OCI-LY1 (cell line): ENCODE results near the gene DUOX1.

Experiments used
- H2AFZ ChIP-seq: fragments of 200-600 bp; sonication (generic), shearing (Covaris generic); 2 replicates; pipeline ENCODE4 v1.6.0; 2014; ENCODE audit warnings: antibody characterized with exemption, mild to moderate bottlenecking, low read length
- H3F3A ChIP-seq: fragments of 200-600 bp; sonication (generic), shearing (Covaris generic); 2 replicates; pipeline ENCODE4 v1.6.0; 2014; ENCODE audit warnings: mild to moderate bottlenecking, antibody characterized with exemption, low read length, moderate library complexity; ENCODE audit not compliant: insufficient read depth
- H3K27ac ChIP-seq: fragments of 200-600 bp; sonication (generic); 2 replicates; pipeline ENCODE4 v1.5.1; 2014; ENCODE audit warnings: low read length, mixed run types, mild to moderate bottlenecking, low read depth; ENCODE audit not compliant: poor library complexity, severe bottlenecking
- H3K27me3 ChIP-seq: fragments of 200-600 bp; sonication (generic); 2 replicates; pipeline ENCODE4 v1.6.0; 2014; ENCODE audit warnings: antibody characterized with exemption, mild to moderate bottlenecking, low read length, moderate library complexity; ENCODE audit not compliant: insufficient read depth
- H3K36me3 ChIP-seq: fragments of 200-600 bp; sonication (generic); 2 replicates; pipeline ENCODE4 v1.6.1; 2014; ENCODE audit warnings: mild to moderate bottlenecking, antibody characterized with exemption, low read length, moderate library complexity, mixed read lengths; ENCODE audit not compliant: insufficient read depth
- H3K4me1 ChIP-seq: fragments of 200-600 bp; sonication (generic); 2 replicates; pipeline ENCODE4 v1.5.1; 2014; ENCODE audit warnings: mild to moderate bottlenecking, low read length, moderate library complexity; ENCODE audit not compliant: insufficient read depth, severe bottlenecking
- H3K4me2 ChIP-seq: fragments of 200-600 bp; sonication (generic), shearing (Covaris generic); 2 replicates; pipeline ENCODE4 v1.6.1; 2014; ENCODE audit warnings: low read length
- H3K4me3 ChIP-seq: fragments of 200-600 bp; sonication (generic); 2 replicates; pipeline ENCODE4 v1.5.1; 2014; ENCODE audit warnings: low read length, low read depth, mild to moderate bottlenecking, mixed read lengths; ENCODE audit not compliant: poor library complexity, severe bottlenecking
- H3K79me2 ChIP-seq: fragments of 200-600 bp; shearing (Covaris generic); 2 replicates; pipeline ENCODE4 v1.6.1; 2016; ENCODE audit warnings: mixed run types, low read length, mixed read lengths; ENCODE audit not compliant: insufficient read depth
- H3K9ac ChIP-seq: fragments of 200-600 bp; sonication (generic), shearing (Covaris generic); 2 replicates; pipeline ENCODE4 v1.6.1; 2014; ENCODE audit warnings: mild to moderate bottlenecking, low read length, mixed read lengths
- H3K9me2 ChIP-seq: fragments of 200-600 bp; sonication (generic), shearing (Covaris generic); 2 replicates; pipeline ENCODE4 v1.6.1; 2014; ENCODE audit warnings: low read depth, mild to moderate bottlenecking, low read length, mixed read lengths
- H3K9me3 ChIP-seq: fragments of 200-600 bp; shearing (Covaris generic); 2 replicates; pipeline ENCODE4 v1.6.1; 2014; ENCODE audit warnings: low read length, mixed read lengths
- H4K20me1 ChIP-seq: fragments of 200-600 bp; sonication (generic), shearing (Covaris generic); 2 replicates; pipeline ENCODE4 v1.6.0; 2016; ENCODE audit warnings: mild to moderate bottlenecking, low read length; ENCODE audit not compliant: insufficient read depth
- EZH2 ChIP-seq: fragments of 200-600 bp; sonication (generic), shearing (Covaris generic); IDR thresholded peaks from 2 replicates; pipeline ENCODE4 v1.8.0; 2017; ENCODE audit warnings: borderline replicate concordance, mixed run types, mild to moderate bottlenecking, antibody characterized with exemption, low read length, moderate library complexity, mixed read lengths
- TF ChIP-seq, protein P1 (sequence below): fragments of 200-600 bp; sonication (generic), shearing (Covaris generic); IDR thresholded peaks from 2 replicates; pipeline ENCODE4 v1.5.1; 2017; ENCODE audit warnings: mild to moderate bottlenecking, antibody characterized with exemption, low read length, moderate library complexity, mixed read lengths

The DUOX1 gene

DNA sequence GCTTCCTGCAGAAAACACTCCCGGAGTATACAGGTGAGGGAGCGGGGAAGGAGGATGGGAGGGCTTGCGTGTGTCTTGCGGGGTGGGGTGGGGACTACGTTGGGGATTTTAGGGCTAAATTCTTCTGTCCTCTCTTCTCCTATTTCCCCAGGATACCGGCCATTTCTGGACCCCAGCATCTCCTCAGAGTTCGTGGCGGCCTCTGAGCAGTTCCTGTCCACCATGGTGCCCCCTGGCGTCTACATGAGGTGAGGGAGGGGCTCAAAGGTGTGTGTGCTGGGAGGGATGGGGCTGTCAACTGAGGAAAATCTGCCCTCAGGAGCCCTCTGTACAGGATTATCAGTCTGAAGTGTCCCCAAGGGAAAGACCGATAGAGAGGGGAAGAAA, 6.6 kb downstream of the DUOX1 start:
- Histone ChIP-seq H3K4me2 (no peak overlapping the region), H3K27ac (no peak overlapping the region), H3K4me1 (no peaks in the 10 kb centered on the region), H3K79me2 (no peaks in the 10 kb centered on the region), H3K9me3 (no peaks in the 10 kb centered on the region), H3K36me3 (no peaks in the 10 kb centered on the region), H3K27me3 (peaks cover 4% of the 10 kb centered on the region; the same call in 1 of the 2 replicates), H4K20me1 (no peaks in the 10 kb centered on the region), H3K9me2 (no peaks in the 10 kb centered on the region), H2AFZ (no peak overlapping the region), H3K4me3 (no peak overlapping the region), H3K9ac (no peak overlapping the region), H3F3A (no peaks in the 10 kb centered on the region)
- no peak for TF ChIP-seq EZH2
- TF ChIP-seq, protein P1, sequence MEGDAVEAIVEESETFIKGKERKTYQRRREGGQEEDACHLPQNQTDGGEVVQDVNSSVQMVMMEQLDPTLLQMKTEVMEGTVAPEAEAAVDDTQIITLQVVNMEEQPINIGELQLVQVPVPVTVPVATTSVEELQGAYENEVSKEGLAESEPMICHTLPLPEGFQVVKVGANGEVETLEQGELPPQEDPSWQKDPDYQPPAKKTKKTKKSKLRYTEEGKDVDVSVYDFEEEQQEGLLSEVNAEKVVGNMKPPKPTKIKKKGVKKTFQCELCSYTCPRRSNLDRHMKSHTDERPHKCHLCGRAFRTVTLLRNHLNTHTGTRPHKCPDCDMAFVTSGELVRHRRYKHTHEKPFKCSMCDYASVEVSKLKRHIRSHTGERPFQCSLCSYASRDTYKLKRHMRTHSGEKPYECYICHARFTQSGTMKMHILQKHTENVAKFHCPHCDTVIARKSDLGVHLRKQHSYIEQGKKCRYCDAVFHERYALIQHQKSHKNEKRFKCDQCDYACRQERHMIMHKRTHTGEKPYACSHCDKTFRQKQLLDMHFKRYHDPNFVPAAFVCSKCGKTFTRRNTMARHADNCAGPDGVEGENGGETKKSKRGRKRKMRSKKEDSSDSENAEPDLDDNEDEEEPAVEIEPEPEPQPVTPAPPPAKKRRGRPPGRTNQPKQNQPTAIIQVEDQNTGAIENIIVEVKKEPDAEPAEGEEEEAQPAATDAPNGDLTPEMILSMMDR: peak; percentile 39; the same call in 1 of the 2 replicates

DNA sequence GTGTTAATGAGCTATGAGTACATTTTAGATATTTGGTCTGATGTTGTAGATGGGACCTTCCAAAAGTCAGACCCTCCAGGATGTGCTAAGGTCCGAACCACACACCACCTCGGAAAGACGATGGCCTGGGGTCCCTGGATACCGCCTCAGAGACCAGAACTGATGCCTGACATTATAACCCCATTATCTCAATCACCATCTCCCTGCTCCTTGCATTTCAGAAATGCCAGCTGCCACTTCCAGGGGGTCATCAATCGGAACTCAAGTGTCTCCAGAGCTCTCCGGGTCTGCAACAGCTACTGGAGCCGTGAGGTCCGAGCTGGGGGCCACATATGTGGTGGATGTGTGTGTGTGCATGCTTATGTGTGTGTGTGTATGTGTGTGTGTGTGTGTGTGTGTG, 7.9 kb downstream of the DUOX1 start:
- Histone ChIP-seq H3K27me3 (peaks cover 4% of the 10 kb centered on the region; the same call in 1 of the 2 replicates), H3K9me2 (no peaks in the 10 kb centered on the region), H3K4me2 (no peak overlapping the region), H3K36me3 (no peaks in the 10 kb centered on the region), H4K20me1 (no peaks in the 10 kb centered on the region), H3K9ac (no peak overlapping the region), H3K79me2 (no peaks in the 10 kb centered on the region), H3K4me3 (no peak overlapping the region), H3F3A (no peaks in the 10 kb centered on the region), H3K27ac (no peak overlapping the region), H3K9me3 (no peaks in the 10 kb centered on the region), H2AFZ (no peak overlapping the region), H3K4me1 (no peaks in the 10 kb centered on the region)
- TF ChIP-seq, protein P1: no peak
- TF ChIP-seq EZH2: no peak

DNA sequence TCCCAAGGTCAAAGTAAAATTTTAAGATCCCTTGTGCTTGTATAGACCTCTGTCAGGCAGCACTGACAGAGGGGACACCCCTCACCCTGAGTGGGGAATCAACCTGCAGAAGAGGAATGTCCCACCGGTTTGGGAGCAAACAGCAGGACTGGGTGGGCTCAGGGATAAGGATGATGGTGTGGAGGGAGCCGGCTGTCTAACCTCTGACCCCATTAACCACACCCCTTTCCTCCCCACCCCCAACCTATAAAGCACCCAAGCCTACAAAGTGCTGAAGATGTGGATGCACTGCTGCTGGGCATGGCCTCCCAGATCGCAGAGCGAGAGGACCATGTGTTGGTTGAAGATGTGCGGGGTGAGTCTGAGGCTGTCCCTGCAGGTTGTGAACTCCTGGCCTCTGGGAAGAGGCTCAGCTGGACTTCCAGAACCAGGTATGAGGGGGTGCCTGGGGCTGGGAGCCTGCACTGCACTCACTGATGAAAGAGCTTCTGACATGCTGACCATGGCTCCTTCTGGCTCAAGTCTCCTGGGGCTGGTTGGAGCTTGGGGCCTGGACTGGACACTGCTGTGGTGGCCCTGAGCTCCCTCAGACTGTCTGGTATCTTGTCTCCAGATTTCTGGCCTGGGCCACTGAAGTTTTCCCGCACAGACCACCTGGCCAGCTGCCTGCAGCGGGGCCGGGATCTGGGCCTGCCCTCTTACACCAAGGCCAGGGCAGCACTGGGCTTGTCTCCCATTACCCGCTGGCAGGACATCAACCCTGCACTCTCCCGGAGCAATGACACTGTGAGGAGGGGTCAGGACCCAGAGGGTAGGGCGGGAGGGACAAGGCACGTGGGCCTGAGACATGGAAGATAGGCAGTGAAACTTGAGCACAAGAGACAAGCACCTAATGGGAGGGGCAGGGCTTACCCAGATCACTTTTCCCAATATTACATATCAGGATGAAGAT, 9.3 kb downstream of the DUOX1 start:
- Histone ChIP-seq H3K9me2 (no peaks in the 10 kb centered on the region), H3K9ac (no peak overlapping the region), H3K4me1 (no peaks in the 10 kb centered on the region), H3K4me3 (no peak overlapping the region), H3F3A (no peaks in the 10 kb centered on the region), H3K9me3 (no peaks in the 10 kb centered on the region), H3K27ac (no peak overlapping the region), H2AFZ (no peak overlapping the region), H4K20me1 (no peaks in the 10 kb centered on the region), H3K4me2 (no peak overlapping the region), H3K79me2 (no peaks in the 10 kb centered on the region), H3K27me3 (peaks cover 4% of the 10 kb centered on the region; the same call in 1 of the 2 replicates), H3K36me3 (no peaks in the 10 kb centered on the region)
- TF ChIP-seq, protein P1: no peak
- TF ChIP-seq EZH2: no peak
